Ectodermal cell (in vitro differentiated cells): ENCODE data around the gene NECTIN2.
"Not testable (repeated sequence)": the region's sequence is repeated elsewhere in the genome, so short reads cannot be mapped to it uniquely, and the experiment has no call there.

ENCODE experiments used
- H3K27ac ChIP-seq: 2 replicates; pipeline ENCODE4 v1.7.0; 2013; ENCODE audit warnings: mild to moderate bottlenecking, low read depth, low read length; ENCODE audit not compliant: insufficient read depth, poor library complexity, severe bottlenecking
- H3K27me3 ChIP-seq: 2 replicates; pipeline ENCODE4 v1.7.0; 2013; ENCODE audit warnings: mild to moderate bottlenecking, low read length; ENCODE audit not compliant: insufficient read depth, control insufficient read depth, poor library complexity, severe bottlenecking
- H3K36me3 ChIP-seq: one replicate; pipeline ENCODE4 v1.7.0; 2013; ENCODE audit warnings: low read length; ENCODE audit not compliant: control insufficient read depth, insufficient read depth
- H3K4me1 ChIP-seq: one replicate; pipeline ENCODE4 v1.7.0; 2013; ENCODE audit warnings: low read length; ENCODE audit not compliant: control insufficient read depth, insufficient read depth
- H3K4me3 ChIP-seq: 2 replicates; pipeline ENCODE4 v1.7.0; 2013; ENCODE audit warnings: low read depth, low read length, control low read depth; ENCODE audit not compliant: insufficient read depth
- H3K9me3 ChIP-seq: 2 replicates; pipeline ENCODE4 v1.7.0; 2013; ENCODE audit warnings: mild to moderate bottlenecking, low read length, moderate library complexity; ENCODE audit not compliant: control insufficient read depth
- WGBS, 2 experiments: methylation state at CpG; one replicate each; pipeline ENCODE4 v1.1.7; 2013; ENCODE audit warnings: missing lambda C conversion rate in 2 of 2; 5-methylcytosine and 5-hydroxymethylcytosine counted together

Gene NECTIN2

GRCh38 chr19:44817725-44818465 is 28.2 kb upstream of the NECTIN2 start:
- WGBS, 2 experiments, result 91 to 92% methylated on average over 8 of the region's 8 CpGs
- Histone ChIP-seq H3K9me3 (no peaks in the 10 kb centered on the region), H3K36me3 (no peaks in the 10 kb centered on the region), H3K4me3 (no peak overlapping the region), H3K27ac (no peak overlapping the region), H3K27me3 (no peaks in the 10 kb centered on the region), H3K4me1 (peaks cover 4% of the 10 kb centered on the region)

DNA sequence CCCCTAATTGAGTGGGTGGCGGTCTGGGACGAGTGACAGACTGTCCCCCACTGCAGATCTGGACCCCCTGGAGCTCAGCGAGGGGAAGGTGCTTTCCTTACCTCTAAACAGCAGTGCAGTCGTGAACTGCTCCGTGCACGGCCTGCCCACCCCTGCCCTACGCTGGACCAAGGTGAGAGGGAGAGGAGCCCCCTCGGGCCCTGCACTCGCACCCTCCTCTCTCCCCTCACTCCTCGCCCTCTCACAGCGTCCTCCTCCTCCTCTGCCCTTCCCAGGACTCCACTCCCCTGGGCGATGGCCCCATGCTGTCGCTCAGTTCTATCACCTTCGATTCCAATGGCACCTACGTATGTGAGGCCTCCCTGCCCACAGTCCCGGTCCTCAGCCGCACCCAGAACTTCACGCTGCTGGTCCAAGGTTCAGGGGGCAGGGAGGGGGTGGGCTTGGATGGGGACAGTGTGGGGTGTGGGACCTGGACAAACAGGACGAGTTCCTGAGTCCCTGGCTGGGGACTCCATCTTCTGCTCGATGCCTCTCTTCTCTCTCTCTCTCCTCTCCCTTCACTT is 27.5 kb upstream of the NECTIN2 start:
- H3K27me3 ChIP-seq, result no peaks in the 10 kb centered on the region
- 90% methylated on average over 20 of the region's 20 CpGs for WGBS, 2 experiments
- H3K36me3 ChIP-seq, result no peaks in the 10 kb centered on the region

GRCh38 chr19:44819246-44819832 is 26.8 kb upstream of the NECTIN2 start:
- H3K9me3 ChIP-seq, result no peaks in the 10 kb centered on the region
- WGBS, 2 experiments, result 95 to 96% methylated on average over 28 of the region's 28 CpGs
- peaks cover 8% of the 10 kb centered on the region for H3K4me1 ChIP-seq

More for the DNA sequence above, 27.5 kb upstream of the NECTIN2 start:
- no peak overlapping the region for H3K4me3 ChIP-seq
- no peak overlapping the region for H3K27ac ChIP-seq
- H3K9me3 ChIP-seq, result no peaks in the 10 kb centered on the region
- H3K4me1 ChIP-seq, result peaks cover 8% of the 10 kb centered on the region

DNA sequence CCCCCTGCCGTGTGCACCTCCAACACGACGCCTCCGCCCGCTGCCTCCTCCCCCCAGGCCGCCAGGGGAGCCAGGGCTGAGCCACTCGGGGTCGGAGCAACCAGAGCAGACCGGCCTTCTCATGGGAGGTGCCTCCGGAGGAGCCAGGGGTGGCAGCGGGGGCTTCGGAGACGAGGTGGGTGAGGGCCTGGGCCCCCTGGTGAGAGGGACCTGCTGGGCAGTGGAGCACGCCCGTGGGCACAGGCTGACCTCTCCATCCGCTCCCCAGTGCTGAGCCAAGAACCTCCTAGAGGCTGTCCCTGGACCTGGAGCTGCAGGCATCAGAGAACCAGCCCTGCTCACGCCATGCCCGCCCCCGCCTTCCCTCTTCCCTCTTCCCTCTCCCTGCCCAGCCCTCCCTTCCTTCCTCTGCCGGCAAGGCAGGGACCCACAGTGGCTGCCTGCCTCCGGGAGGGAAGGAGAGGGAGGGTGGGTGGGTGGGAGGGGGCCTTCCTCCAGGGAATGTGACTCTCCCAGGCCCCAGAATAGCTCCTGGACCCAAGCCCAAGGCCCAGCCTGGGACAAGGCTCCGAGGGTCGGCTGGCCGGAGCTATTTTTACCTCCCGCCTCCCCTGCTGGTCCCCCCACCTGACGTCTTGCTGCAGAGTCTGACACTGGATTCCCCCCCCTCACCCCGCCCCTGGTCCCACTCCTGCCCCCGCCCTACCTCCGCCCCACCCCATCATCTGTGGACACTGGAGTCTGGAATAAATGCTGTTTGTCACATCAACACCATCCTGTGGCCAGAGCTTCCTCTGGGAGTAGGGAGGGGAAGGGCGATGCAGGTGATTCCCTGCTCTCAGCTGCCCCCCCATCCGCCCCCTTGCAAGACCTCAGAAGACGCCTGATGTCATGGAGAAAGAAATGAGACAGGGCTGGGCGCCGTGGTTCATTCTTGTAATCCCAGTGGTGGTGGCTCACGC is 25.2 kb upstream of the NECTIN2 start:
- WGBS, 2 experiments, result 87 to 88% methylated on average over 31 to 34 of the region's 35 CpGs
- Histone ChIP-seq H3K27me3 (no peaks in the 10 kb centered on the region), H3K4me3 (no peak overlapping the region)

More at GRCh38 chr19:44819246-44819832, 26.8 kb upstream of the NECTIN2 start:
- no peaks in the 10 kb centered on the region for H3K27me3 ChIP-seq
- H3K36me3 ChIP-seq, result no peaks in the 10 kb centered on the region
- H3K27ac ChIP-seq, result no peak overlapping the region
- no peak overlapping the region for H3K4me3 ChIP-seq

DNA sequence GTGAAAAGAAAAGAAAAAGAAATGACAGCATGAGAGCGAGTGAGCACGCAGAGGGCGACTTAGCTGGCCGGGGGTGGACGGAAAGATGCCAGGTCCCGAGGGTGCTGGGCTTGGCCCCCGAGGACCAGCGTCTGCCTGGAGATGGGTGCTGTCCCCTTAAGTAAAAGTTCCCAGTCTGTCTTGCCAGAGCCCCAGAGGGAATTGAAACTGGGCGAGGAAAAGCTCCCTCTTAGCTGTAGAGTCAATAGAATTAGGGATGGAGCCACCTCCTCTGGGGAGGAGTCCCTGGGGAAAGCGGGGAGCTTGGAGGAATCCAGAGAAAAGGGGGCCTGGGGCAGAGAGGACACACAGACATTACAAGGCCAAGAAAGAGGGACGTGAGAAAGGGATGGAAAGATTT is 23.9 kb upstream of the NECTIN2 start:
- H3K27ac ChIP-seq, result no peak overlapping the region
- H3K27me3 ChIP-seq, result no peaks in the 10 kb centered on the region
- WGBS, 2 experiments, result 83 to 84% methylated on average over 11 of the region's 11 CpGs
- H3K4me1 ChIP-seq, result peaks cover 8% of the 10 kb centered on the region
- H3K36me3 ChIP-seq, result no peaks in the 10 kb centered on the region
- H3K4me3 ChIP-seq, result no peak overlapping the region
- H3K9me3 ChIP-seq, result no peaks in the 10 kb centered on the region

More for the DNA sequence above, 25.2 kb upstream of the NECTIN2 start:
- Histone ChIP-seq H3K4me1 (peaks cover 8% of the 10 kb centered on the region), H3K9me3 (no peaks in the 10 kb centered on the region), H3K27ac (no peak overlapping the region), H3K36me3 (no peaks in the 10 kb centered on the region)

- 68 to 70% methylated on average over 10 of the region's 10 CpGs for WGBS, 2 experiments
These were observed 23.3 kb upstream of the NECTIN2 start for GRCh38 chr19:44822670-44823372.

DNA sequence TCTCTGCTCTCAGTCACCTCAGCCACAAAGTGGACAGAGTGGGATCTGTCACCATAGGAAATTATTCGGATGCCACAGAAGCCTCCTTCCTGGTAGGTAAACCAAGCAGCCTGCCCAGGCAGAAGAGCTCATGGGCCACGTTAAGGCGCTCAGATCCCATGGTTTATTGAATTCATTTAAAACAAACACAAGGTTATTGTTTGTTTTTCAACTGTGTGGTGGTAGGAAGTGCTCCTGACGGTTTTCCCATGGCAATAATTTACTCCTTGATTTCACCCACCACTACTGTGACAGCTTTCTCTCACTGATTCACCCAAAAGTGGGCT is 22.8 kb upstream of the NECTIN2 start:
- WGBS, 2 experiments, result 58 to 69% methylated on average over 4 of the region's 4 CpGs
- no peaks in the 10 kb centered on the region for H3K27me3 ChIP-seq
- no peak overlapping the region for H3K27ac ChIP-seq
- H3K4me3 ChIP-seq, result no peak overlapping the region
- H3K4me1 ChIP-seq, result peaks cover 8% of the 10 kb centered on the region
- no peaks in the 10 kb centered on the region for H3K9me3 ChIP-seq
- no peaks in the 10 kb centered on the region for H3K36me3 ChIP-seq

More at GRCh38 chr19:44822670-44823372, 23.3 kb upstream of the NECTIN2 start:
- H3K27ac ChIP-seq, result no peak overlapping the region
- H3K27me3 ChIP-seq, result no peaks in the 10 kb centered on the region
- peaks cover 8% of the 10 kb centered on the region for H3K4me1 ChIP-seq
- no peak overlapping the region for H3K4me3 ChIP-seq
- no peaks in the 10 kb centered on the region for H3K36me3 ChIP-seq
- H3K9me3 ChIP-seq, result no peaks in the 10 kb centered on the region

DNA sequence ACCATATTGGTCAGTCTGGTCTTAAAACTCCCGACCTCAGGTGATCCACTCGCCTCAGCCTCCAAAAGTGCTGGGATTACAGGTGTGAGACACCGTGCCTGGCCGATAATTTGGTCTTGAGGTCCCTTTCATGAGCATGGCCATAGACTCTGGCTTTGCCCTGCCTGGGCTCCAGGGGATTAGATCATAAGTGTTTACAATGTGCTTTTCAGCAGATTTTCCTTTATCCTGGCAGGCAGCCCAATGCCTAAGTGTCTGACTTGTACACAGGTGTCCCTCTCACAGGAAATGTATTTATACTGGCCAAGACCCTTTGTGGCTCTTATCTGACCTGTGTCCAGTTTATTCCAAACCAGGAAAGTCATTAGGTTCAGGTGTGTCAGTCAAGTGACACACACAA is 21.3 kb upstream of the NECTIN2 start:
- 89 to 95% methylated on average over 4 of the region's 4 CpGs for WGBS, 2 experiments
- Histone ChIP-seq H3K27me3 (no peaks in the 10 kb centered on the region), H3K4me1 (peaks cover 8% of the 10 kb centered on the region), H3K36me3 (no peaks in the 10 kb centered on the region), H3K4me3 (no peak overlapping the region), H3K27ac (no peak overlapping the region), H3K9me3 (no peaks in the 10 kb centered on the region)

DNA sequence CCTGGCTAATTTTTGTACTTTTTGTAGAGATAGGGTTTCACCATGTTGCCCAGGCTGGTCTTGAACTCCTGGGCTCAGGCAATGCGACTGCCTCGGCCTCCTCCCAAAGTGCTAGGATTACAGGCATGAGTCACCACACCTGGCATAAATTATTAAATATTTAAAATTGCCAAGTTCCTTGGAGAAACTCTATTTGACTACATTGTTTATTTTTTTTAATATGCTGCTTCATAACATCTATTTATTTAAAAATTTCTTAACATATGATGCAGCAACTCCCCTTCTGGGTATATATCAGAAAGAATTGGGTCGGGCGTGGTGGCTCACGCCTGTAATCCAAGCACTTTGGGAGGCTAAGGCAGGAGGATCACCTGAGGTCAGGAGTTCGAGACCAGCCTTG is 13.2 kb upstream of the NECTIN2 start:
- not testable (repeated sequence) for H3K36me3 ChIP-seq, H3K27me3 ChIP-seq, H3K27ac ChIP-seq, H3K9me3 ChIP-seq, H3K4me3 ChIP-seq, H3K4me1 ChIP-seq
- 86 to 92% methylated on average over 6 of the region's 6 CpGs for whole genome bisulfite sequencing, 2 experiments
